ENCODE measurements around the gene GDNF. TPM values are rescaled to one million over a fixed set of nuclear protein-coding genes. Genes with fewer than 3 reads are reported as not detected.
"Not testable (repeated sequence)": the region's sequence is repeated elsewhere in the genome, so short reads cannot be mapped to it uniquely, and the experiment has no call there.

Gene GDNF
- polyA plus RNA-seq, 1 experiment = 2.8 TPM

DNA sequence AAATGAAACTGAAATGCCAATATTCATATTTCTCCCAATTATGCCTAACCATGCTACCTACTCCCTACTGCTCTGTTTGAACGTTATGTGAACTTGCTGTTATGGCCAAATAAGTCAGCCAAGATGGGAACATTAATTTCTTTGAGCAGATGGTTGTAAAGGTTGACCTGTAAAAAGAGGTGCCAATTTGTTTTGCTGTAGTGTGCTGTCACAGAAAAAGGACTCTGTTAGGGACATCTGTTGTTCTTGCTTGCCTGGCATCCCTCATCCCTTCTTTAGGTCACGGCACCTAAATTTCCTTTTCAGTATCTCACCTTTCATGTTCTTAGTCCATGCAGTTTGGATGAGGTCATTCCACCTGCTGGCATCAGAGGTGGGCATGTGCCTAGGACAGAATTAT lies 35.4 kb downstream of the GDNF start:
- POLR2A ChIA-PET = no interaction called here
- no peak for TF ChIP-seq CTCF (IDR thresholded peaks at IDR 0.05; ENCODE audit: low read depth, low read length)
- DNase-seq (ENCODE audit: low read depth, low spot score) = no peak
- CTCF ChIA-PET = no interaction called here
- Histone ChIP-seq H3K27me3 (ENCODE audit: control insufficient read depth, insufficient read depth, low read length) (no peaks in the 10 kb centered on the region), H3K4me3 (ENCODE audit: low read depth, low read length) (no peak overlapping the region), H3K27ac (ENCODE audit: low read depth, low read length) (no peak overlapping the region), H3K9me3 (ENCODE audit: control insufficient read depth, insufficient read depth, low read length) (no peaks in the 10 kb centered on the region; the same call in 1 of the 2 replicates)

DNA sequence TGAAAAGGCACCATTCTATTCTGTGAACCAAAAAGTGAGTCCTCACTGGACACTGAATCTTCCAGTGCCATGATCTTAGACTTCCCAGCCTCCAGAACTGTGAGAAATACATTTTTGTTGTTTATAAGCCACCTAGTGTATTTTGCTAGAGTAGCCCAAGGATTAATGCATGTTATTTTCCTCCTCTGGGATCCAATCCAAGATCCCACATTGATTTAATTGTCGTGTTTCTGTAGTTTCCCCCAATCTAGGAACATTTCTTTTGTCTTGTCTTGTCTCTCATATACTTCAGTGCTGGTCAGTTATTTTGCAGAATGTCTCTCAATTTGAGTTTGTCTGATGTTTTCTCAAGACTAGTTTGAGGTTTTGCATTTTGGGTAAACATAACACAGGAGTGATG lies 36.4 kb downstream of the GDNF start:
- ChIA-PET CTCF (no interaction called here), POLR2A (no interaction called here)
- Histone ChIP-seq H3K4me3 (ENCODE audit: low read depth, low read length) (no peak overlapping the region), H3K27me3 (ENCODE audit: control insufficient read depth, insufficient read depth, low read length) (no peaks in the 10 kb centered on the region), H3K9me3 (ENCODE audit: control insufficient read depth, insufficient read depth, low read length) (no peaks in the 10 kb centered on the region; the same call in 1 of the 2 replicates), H3K27ac (ENCODE audit: low read depth, low read length) (no peak overlapping the region)
- no peak for TF ChIP-seq CTCF (IDR thresholded peaks at IDR 0.05; ENCODE audit: low read depth, low read length)
- no peak for DNase-seq (ENCODE audit: low read depth, low spot score)

- TF ChIP-seq CTCF (IDR thresholded peaks at IDR 0.05; ENCODE audit: low read depth, low read length) = no peak
- ChIA-PET POLR2A (no interaction called here), CTCF (interaction anchor here (1.2 kb wide), 1 partner anchor 392 kb away, joined by 5 read pairs; no protein-coding TSS in a partner anchor)
- no peak overlapping the region for H3K4me3 ChIP-seq (ENCODE audit: low read depth, low read length)
- no peaks in the 10 kb centered on the region for H3K27me3 ChIP-seq (ENCODE audit: control insufficient read depth, insufficient read depth, low read length)
- DNase-seq (ENCODE audit: low read depth, low spot score) = no peak
- H3K9me3 ChIP-seq (ENCODE audit: control insufficient read depth, insufficient read depth, low read length) = no peaks in the 10 kb centered on the region; the same call in 1 of the 2 replicates
- H3K27ac ChIP-seq (ENCODE audit: low read depth, low read length) = no peak overlapping the region
Observed at GRCh38 chr5:37801521-37801920, 38.3 kb downstream of the GDNF start.

DNA sequence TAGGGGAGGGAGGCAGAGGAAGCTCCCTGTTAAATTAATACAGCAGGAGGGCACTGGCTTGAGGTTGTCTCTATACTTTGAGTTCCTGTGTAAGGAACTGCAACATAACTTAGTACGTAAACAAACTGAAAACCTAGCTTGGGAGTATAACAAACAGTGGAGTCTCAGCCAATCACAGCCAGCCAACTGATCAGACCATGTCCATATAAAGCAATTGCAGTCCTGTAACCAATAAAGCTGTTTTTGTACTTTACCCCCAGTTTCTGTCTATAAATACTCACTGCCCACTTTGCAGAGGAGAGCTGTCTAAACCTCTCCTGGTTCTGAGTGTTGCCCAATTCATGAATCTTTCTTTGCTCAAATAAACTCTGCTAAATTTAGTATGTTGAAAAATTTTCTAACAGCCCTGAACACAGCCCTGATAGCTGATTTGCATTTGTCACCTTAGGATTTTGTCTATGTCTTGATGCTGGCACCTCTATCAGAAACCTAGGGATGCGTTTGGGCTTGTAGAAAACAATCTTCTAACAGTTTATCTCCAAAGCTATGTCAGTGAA lies 39.9 kb downstream of the GDNF start:
- Histone ChIP-seq H3K9me3 (ENCODE audit: control insufficient read depth, insufficient read depth, low read length) (peaks cover 5% of the 10 kb centered on the region; the same call in 1 of the 2 replicates), H3K4me3 (ENCODE audit: low read depth, low read length) (no peak overlapping the region), H3K27me3 (ENCODE audit: control insufficient read depth, insufficient read depth, low read length) (no peaks in the 10 kb centered on the region), H3K27ac (ENCODE audit: low read depth, low read length) (no peak overlapping the region)
- no peak for TF ChIP-seq CTCF (IDR thresholded peaks at IDR 0.05; ENCODE audit: low read depth, low read length)
- DNase-seq (ENCODE audit: low read depth, low spot score) = no peak
- ChIA-PET POLR2A (no interaction called here), CTCF (no interaction called here)

GRCh38 chr5:37796435-37796834 lies 43.4 kb downstream of the GDNF start:
- H3K27me3 ChIP-seq (ENCODE audit: control insufficient read depth, insufficient read depth, low read length); H3K9me3 ChIP-seq (ENCODE audit: control insufficient read depth, insufficient read depth, low read length); H3K27ac ChIP-seq (ENCODE audit: low read depth, low read length); DNase-seq (ENCODE audit: low read depth, low spot score); H3K4me3 ChIP-seq (ENCODE audit: low read depth, low read length); POLR2A ChIA-PET; CTCF ChIA-PET: not testable (repeated sequence)

DNA sequence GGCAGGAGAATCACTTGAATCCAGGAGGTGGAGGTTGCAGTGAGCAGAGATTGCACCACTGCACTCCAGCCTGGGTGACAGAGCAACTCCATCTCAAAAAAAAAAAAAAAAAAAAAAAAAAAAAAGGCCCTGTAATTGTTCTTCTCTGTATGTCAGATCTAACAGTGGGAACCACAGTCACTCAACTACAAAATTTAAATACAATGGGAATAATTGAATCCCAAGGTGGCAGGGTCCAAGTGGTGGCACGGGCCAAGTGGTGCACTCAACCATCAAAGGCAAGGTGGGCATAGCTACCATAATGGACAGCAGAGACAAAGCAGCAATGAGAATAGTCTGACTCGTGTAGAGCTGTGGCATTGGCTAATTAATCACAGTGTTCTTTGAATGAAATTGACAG lies 44.5 kb downstream of the GDNF start:
- DNase-seq (ENCODE audit: low read depth, low spot score); H3K27me3 ChIP-seq (ENCODE audit: control insufficient read depth, insufficient read depth, low read length); H3K27ac ChIP-seq (ENCODE audit: low read depth, low read length); H3K9me3 ChIP-seq (ENCODE audit: control insufficient read depth, insufficient read depth, low read length); POLR2A ChIA-PET; H3K4me3 ChIP-seq (ENCODE audit: low read depth, low read length): not testable (repeated sequence)
- CTCF ChIA-PET = interaction anchor here (0.6 kb wide), 1 partner anchor 1817 kb away, joined by 6 read pairs; no protein-coding TSS in a partner anchor

All from AG04450 (cell line).